H1 (cell line): ENCODE measurements around the gene MBNL3. TPM values are rescaled to one million over a fixed set of nuclear protein-coding genes. Genes with fewer than 3 reads are reported as not detected.

Source experiments
- SUZ12 ChIP-seq: fragments of 200-600 bp; sonication (generic); IDR thresholded peaks from 2 replicates; pipeline ENCODE4 v1.6.1; 2012; ENCODE audit warnings: mild to moderate bottlenecking, inconsistent platforms, low read length, moderate library complexity, mixed read lengths
- YY1 ChIP-seq: IDR thresholded peaks from 2 replicates; pipeline ENCODE4 v1.6.1; 2011; ENCODE audit warnings: low read depth, mild to moderate bottlenecking, low read length
- polyA plus RNA-seq, 7 experiments: library from polyadenylated mRNA; depleted of rRNA in 3 of 7; stranded (reverse) in 5 of 7; unstranded in 2 of 7; fragments of >200 nt in 5 of 7; fragments of 200-250 nt in 2 of 7; gene quantifications; 1 replicate in 5 of 7; 2 replicates in 1 of 7; 4 replicates in 1 of 7; pipeline versions ENCODE4 v1.2.1 to v1.2.3, GENCODE V29; 2011 to 2013; ENCODE audit warnings: missing spikeins in 2 of 7, mixed read lengths in 2 of 7
- total RNA-seq: library from RNA; stranded (reverse); fragmentation: NEBNext Ultra II Directional; extraction: Animal tissue kit (Norgen Biotek cat#: 25700); gene quantifications from 2 replicates; pipeline ENCODE4 v1.2.1, GENCODE V29; 2021

The MBNL3 gene
- total and polyA plus RNA-seq, 2 of the 8 experiments (the other 6 are each of a cell fraction or from before 2014, with no cell fraction given), result 3.5 to 4.3 TPM

- TF ChIP-seq SUZ12 (no peak), YY1 (no peak)
- TF ChIP-seq, all 59 proteins: peak for 0
These were observed 115.2 kb downstream of the MBNL3 start (continued) for GRCh38 chrX:132373610-132374009.
